Activated gamma-delta T cell treated with Interleukin-2 at 50 U/mL for 16 hours (primary cell): Measurements from ENCODE around the gene MRPL37.
"Not testable (repeated sequence)": the region's sequence is repeated elsewhere in the genome, so short reads cannot be mapped to it uniquely, and the experiment has no call there.

Source experiments
- DNase-seq: peaks from one replicate; pipeline ENCODE4 v3.0.0-alpha.2; 2020

MRPL37 gene

GRCh38 chr1:54199765-54200518 is at the start of gene MRPL37, which contains the start of gene CYB5RL:
Gene MRPL37 (plus strand): TSS chr1:54200167. CDS start chr1:54200244, 77 bp downstream.
Gene CYB5RL (minus strand): TSS chr1:54200030. CDS start chr1:54195616, 4,414 bp downstream.
- peak; percentile 88 for DNase-seq

DNA sequence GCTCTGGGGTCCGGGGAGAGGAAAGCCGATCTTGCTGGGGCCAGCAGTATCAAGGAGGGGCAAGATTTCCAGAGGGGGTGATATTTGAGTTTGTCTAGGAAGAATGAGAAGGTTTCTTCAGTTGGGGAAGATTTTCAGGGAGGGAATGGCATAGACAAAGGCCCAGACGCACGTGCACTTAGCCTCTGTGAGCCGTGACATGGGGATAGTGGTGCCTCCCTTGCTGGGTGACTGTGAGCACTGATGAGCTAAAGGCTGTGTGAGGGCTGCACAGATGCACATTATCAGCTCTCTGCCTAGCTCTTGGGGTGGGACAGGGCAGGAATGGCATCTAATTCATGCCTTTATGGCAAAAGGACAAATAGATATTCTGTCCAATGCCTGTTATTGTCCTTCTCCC is 49.0 kb upstream of the MRPL37 start:
- no peak for DNase-seq

DNA sequence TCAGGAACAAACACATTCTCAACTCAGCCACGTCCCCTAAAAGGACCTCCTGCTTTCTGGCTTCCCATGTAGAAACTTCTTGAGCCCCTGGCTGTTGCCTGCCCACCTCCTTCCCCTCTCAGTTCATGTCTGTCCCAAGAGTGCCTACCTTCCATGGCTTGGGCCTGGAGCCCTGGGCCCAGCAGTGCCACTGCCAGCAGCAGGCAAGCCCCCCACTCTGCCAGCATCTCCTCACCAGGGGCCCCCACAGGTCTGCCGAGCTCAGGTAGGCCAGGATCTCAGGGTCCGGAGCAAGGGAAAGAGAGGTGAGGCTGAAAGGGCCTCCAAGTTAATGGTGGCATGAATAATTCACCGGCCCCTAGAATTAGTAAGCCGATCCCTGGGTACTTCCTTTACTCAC is 47.3 kb upstream of the MRPL37 start, which contains the start of gene CDCP2:
CDCP2 (minus strand) TSS at position 305 of the 400 bp plus-strand sequence; CDS start at position 227, 78 bp downstream.
- DNase-seq: no peak

- DNase-seq: no peak
Observed at GRCh38 chr1:54153535-54154439, 46.2 kb upstream of the MRPL37 start.

- no peak for DNase-seq
Observed at GRCh38 chr1:54156201-54156600, 43.8 kb upstream of the MRPL37 start.

GRCh38 chr1:54156986-54157385 is 43.0 kb upstream of the MRPL37 start:
- no peak for DNase-seq

DNA sequence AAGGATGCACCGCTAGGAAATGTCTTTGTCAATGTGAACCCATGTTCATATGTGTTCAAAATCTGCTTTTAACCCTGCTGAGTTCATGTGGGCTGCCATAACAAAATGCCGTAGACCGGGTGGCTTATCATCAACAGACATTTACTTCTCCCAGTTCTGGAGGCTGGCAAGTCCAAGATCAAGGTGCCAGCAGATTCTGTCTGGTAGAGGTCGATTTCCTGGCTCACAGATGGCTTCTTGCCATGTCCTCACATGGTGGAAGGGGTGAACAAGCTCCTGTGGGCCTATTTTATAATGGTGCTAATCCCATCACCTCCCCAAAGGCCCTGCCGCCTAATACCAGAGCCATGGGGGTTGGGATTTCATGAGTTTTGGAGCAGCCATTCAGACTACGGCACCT is 42.6 kb upstream of the MRPL37 start:
- DNase-seq: no peak

DNA sequence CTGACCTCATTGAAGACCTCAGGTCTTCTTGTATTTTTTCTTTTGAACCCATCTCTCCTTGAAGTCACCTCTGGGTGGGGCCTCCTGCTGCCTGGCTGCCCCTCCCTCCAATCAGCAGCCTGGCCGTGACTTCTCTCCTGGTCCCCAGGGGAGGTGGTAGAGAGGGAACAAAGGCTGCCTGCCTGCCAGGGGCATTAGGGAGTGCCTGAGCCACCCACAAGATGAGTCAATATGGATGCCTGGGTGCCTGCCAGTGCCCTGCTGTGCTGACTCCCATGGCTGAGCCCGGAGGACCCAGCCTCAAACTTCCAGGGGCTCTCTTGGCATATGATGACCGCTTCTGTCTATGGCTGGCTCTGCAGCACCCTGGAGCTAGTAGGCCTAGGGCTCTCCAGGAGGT is 41.9 kb upstream of the MRPL37 start:
- DNase-seq: no peak

GRCh38 chr1:54159733-54160316 is 40.1 kb upstream of the MRPL37 start:
- DNase-seq: no peak

DNA sequence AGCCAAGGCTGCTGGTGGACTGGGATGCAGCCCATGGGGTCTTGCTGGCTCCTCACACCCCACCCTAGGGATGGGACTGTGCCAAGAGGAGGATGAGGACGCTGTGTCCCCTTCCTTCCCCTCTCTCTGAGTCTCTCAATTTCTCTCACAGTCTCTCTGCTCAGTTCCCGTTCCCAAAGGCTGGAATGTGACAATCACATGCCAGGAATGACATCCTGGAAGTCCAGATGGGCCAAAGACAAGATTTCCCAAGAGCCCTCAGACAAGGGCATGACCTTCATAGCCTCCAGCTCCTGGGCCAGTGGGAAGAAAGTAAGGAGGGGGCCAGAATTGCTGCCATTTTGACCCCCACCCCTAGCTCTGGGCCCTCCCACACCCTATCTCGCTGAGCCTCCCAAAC is 39.6 kb upstream of the MRPL37 start:
- DNase-seq: no peak

DNA sequence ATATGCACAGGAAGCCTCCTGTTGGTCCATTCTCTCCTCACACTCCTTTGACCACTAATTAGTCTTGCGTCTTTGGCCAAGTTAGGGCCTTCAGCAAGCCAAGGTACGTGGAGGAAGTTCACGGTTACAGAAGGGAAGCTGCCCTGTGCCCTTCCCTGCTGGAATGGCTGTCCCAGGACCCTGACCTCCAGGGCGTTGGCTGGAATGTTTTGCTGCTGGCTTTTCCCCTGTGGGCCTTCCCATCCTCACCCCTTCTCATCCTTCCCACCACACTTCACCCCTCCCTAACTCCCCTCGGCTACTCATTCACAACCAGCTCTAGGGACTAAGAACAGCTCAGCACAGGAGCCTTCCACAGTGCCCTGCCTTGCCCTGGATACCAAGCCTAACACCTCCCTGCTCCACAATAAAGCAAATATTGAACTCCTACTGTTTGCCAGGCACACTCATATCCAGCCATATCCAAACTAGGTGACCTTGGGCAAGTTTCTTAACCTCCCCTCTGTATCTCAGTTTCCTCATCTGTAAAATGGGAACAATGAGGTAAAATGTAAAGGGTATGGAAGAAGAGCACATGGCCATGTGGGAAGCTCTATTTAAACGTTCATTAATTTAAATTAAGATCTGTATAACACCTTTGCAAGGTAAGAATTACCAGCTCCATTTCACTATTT is 38.3 kb upstream of the MRPL37 start:
- no peak for DNase-seq

DNA sequence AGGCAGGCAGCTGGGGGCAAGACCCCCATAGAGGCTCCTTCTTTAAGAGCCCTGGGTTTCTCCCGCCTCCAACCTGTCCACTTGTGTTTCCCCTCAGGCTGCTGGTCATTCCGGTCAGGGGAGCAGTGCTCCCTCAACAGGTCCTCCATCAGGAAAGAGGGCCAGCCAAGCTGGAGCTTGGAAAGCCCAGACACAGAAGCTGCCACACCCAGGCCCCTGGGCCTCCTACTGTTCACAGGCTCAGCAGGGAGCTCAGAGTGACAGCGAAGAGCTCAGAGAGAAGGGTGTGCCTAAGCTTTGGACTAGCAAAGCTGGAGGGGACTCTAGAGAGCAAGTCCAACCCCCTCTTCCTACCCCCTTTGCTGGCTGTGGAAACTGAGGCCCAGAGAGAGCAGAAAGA is 36.9 kb upstream of the MRPL37 start:
- no peak for DNase-seq

DNA sequence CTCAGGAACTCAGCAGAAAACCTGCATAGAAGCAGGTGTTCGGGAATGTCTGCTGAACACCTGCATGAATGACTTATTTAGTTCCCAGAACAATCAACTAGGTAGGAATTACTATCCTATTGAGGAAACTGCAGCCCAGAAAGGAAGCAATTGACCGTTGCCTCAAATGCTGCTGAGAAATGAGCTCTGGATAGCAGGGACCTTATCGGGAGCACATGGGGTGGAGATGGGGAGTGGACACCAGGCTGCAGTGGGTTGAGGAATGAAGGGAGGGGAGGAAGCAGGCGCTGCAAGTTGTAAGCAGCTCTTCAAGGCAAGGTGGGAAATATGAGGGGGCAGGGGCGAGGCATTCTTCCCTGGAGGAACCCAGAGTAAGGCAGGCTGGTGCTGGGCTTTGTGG is 36.4 kb upstream of the MRPL37 start:
- DNase-seq: no peak

- DNase-seq: no peak
Observed at GRCh38 chr1:54165146-54165545, 34.8 kb upstream of the MRPL37 start.

DNA sequence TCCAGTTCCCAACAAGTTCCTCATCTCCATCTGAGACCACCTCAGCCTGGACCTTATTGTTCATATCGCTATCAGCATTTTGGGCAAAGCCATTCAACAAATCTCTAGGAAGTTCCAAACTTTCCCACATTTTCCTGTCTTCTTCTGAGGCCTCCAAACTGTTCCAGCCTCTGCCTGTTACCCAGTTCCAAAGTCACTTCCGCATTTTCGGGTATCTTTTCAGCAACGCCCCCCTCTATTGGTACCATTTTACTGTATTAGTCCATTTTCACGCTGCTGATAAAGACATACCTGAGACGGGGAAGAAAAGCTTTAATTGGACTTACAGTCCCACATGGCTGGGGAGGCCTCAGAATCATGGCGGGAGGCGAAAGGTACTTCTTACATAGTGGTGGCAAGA is 33.6 kb upstream of the MRPL37 start:
- DNase-seq: not testable (repeated sequence)

- no peak for DNase-seq
Observed at GRCh38 chr1:54167422-54168139, 32.4 kb upstream of the MRPL37 start.

DNA sequence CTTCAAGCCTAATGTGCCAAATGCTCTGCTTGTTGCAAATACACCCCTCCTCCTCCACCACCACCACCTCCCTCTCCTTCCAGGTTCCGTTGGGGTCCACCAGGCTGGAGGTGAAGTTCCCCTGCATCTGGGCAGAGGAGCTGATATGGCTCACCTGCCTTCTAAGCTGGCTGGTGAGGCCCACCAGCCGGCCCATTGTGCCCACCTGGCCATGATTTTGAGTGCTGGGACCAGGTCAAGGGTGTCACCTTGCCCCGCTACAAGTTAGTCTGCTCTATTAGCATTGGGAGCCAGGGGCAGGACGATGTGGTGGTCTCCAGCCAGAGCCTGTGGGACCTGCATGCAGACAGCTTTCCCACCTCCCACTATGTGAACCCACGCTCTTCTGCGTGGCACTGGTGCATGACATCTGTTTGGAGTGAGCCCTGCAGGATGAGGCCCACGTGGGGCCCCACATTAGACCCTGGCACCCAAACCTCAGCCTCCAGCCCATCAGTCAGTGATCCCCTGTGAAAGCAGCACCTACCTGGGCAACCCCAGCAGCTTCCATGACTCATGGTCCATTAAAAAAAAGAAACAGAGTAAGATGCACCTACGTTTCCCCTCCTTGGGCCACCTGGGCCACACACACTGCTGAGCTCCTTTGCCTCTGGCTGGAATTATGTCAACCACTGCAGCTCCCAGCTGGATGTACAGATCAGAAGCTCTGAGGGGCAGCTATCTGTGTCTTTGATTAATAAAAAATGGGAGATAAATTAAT is 31.6 kb upstream of the MRPL37 start:
- no peak for DNase-seq

DNA sequence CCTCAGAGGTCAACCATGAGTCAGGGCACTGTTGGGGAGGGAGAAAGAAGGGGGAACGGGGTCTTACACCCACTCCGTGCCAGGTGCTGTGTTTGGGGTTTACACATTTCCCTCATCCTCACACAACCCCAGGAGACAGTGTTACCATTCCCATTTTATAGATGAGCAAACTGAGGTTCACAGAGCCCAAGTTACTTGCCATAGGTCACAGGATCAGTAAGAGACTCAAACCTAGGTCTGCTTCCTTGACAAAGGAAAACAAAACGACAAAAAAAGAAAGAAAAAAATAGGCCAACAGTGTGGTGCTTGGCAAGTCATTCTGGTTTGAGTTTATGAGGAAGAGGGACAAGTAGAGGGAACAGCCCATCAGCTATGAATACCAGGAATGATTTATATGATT is 30.9 kb upstream of the MRPL37 start:
- DNase-seq: no peak

GRCh38 chr1:54171016-54171415 is 29.0 kb upstream of the MRPL37 start:
- no peak for DNase-seq

- DNase-seq: no peak
Observed at GRCh38 chr1:54171606-54172005, 28.4 kb upstream of the MRPL37 start.
